PC-9 (cell line): ENCODE data around the gene SLC2A8.

Experiments
- EZH2 ChIP-seq: fragments of 200-600 bp; sonication (generic); IDR thresholded peaks from 2 replicates; pipeline ENCODE4 v1.8.0; 2017; ENCODE audit warnings: antibody characterized with exemption, low read depth
- TF ChIP-seq, protein P1 (sequence below): fragments of 200-600 bp; sonication (generic); conservative IDR thresholded peaks from 2 replicates; pipeline ENCODE4 v1.6.1; 2017; ENCODE audit warnings: mixed run types, antibody characterized with exemption, mild to moderate bottlenecking, moderate library complexity

DNA sequence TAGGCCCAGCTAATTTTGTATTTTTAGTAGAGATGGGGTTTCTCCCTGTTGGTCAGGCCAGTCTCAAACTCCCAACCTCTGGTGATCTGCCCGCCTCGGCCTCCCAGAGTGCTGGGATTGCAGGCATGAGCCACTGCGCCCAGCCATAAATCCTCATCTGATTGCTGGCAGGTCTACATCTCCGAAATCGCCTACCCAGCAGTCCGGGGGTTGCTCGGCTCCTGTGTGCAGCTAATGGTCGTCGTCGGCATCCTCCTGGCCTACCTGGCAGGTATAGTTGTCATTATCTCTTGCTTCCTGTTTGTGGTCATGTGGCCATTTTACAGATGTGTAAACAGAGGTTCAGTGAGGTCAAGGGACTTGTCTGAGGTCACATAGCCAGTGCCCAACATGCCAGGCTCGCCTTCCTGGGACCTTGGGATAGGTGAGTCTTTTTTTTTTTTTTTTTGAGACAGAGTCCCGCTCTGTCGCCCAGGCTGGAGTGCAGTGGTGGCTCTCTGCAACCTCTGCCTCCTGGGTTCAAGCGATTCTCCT lies 2.8 kb downstream of the SLC2A8 start:
- TF ChIP-seq, protein P1, sequence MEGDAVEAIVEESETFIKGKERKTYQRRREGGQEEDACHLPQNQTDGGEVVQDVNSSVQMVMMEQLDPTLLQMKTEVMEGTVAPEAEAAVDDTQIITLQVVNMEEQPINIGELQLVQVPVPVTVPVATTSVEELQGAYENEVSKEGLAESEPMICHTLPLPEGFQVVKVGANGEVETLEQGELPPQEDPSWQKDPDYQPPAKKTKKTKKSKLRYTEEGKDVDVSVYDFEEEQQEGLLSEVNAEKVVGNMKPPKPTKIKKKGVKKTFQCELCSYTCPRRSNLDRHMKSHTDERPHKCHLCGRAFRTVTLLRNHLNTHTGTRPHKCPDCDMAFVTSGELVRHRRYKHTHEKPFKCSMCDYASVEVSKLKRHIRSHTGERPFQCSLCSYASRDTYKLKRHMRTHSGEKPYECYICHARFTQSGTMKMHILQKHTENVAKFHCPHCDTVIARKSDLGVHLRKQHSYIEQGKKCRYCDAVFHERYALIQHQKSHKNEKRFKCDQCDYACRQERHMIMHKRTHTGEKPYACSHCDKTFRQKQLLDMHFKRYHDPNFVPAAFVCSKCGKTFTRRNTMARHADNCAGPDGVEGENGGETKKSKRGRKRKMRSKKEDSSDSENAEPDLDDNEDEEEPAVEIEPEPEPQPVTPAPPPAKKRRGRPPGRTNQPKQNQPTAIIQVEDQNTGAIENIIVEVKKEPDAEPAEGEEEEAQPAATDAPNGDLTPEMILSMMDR, result no peak
- TF ChIP-seq EZH2, result no peak
